Activated CD4-positive, alpha-beta T cell treated with anti-CD3 and anti-CD28 coated beads, Interleukin-2, amount 50 U/mL, for 48 hours (primary cell): ENCODE measurements around the gene LMOD1.
A peak's percentile ranks its signal among the peaks of the same experiment; 100 is the strongest.
"Not testable (repeated sequence)": the region's sequence is repeated elsewhere in the genome, so short reads cannot be mapped to it uniquely, and the experiment has no call there.

Experiments used
- DNase-seq, 2 experiments: peaks; one replicate each; pipeline ENCODE4 v3.0.0-alpha.2; 2020

Gene LMOD1

DNA sequence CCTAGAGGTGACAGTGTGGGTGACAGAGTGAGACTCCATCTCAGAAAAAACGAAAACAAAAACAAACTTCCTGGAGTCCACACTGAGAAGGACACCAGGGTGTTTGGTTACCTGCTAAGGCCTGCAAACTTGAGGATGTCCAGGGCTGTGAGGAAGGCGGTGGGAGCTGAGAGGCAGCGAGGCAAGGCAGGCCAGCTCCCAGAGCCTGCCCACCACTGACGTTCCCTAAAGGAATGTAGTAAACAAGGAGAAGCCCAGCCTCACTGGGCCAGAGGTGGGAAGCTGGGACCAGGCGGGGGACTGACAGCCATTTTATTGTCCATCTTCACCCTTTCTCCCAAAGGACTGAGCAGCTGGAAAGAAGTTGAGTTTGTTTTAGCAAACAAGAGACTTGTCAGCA is 33.5 kb downstream of the LMOD1 start:
- no peak for DNase-seq

DNA sequence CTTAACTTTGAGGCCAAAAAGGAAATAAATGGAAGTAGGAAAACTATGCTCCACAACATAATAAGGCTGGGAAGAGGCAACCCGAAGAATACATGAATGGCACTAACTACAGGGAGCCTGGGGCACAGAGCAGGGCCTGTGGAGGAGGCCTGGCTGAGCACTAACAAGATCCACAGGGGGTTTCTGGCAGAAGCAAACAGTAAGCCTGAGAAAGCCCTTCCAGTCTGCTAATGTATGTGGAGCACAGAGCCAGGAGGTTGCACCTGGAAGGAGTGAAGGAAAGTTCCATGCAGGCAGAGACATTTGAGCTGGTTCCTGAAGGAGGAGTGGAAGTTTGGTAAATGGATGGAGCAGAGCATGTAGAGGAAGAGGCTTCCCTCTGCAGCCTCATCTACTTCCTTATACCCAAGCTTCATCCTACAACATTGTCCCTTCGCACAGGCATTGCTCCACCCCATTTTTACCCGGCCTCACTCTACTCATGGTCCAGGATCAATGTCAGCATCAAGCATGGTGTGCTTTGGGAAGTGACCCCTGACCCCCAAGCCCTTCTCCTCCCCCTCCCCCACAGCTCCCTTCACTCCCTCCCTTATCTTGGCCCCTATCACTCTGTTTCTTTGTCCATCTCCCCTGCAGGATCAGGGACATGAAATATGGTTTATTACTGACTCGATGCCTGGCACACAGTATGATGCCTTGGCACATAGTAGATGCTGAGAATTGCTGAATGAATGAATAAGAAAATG is 34.3 kb downstream of the LMOD1 start:
- DNase-seq = no peak

DNA sequence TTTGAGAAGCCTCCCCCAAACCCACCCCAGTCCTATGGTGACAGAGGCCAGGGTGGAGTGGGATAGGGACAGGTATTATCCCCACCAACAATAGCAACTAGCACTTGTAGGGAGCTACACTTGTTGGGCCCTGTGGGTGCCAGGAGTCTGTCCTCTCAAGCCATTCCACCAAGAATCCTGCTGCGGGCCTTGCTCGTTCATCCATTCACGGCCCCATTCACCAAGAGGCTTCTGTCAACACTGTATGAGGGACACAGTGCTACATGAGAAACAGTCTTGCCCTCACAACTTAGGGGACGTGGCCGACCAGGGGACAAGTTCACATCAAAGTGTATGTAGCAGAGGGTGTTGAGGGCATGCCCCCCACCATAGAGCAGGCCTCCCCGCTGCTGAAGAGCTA is 38.7 kb downstream of the LMOD1 start:
- DNase-seq = no peak

DNA sequence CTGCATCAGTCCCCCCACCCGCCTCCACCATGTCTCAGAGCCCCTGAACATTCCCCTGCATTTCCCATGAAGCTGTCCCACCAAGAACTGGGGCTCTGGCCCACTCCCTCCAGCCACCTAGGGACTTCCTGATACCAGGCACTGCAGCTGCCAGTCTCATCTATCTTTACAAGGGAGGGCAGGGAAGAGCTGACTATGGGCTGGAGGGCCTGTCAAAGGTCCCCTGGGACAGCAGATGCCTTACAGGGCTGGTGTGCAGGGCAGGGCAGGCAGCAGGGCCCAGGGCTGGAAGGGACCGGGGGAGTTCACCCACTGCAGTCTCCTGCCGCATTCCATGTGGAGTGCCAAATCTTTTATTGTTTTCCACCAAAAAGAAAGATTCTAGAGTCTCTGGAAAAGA is 40.0 kb downstream of the LMOD1 start:
- DNase-seq = no peak

DNA sequence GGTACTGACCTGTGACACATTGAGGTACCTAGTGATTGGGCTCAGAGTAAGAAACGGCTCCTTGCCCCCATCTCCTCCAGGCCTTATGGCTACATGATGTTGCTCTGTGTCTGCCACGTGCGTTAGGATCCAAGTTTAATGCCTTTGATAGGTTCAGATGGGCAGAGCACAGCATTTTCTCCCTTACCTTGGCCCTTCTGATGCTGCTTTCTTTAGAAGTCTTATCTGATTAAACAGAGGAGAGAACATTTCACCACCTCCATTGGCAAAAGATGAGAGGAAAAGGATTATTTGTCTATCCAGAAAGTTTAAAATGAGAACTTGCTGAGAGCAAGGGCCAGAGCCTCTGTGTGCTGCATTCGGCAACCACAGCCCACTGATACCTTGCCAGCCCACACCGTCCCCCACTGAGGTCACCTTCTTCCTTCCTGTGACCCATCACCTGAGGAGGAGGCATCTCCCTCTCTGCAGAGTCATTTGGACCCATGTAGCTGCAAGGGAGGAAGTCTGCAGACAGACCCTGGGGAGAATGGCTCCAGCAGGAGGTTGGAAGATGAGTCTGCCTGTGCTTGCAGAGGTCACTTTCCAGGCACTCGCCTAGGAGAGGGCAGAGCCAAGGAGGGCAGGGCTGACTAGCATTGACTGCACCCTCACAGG is 41.0 kb downstream of the LMOD1 start:
- DNase-seq = no peak

DNA sequence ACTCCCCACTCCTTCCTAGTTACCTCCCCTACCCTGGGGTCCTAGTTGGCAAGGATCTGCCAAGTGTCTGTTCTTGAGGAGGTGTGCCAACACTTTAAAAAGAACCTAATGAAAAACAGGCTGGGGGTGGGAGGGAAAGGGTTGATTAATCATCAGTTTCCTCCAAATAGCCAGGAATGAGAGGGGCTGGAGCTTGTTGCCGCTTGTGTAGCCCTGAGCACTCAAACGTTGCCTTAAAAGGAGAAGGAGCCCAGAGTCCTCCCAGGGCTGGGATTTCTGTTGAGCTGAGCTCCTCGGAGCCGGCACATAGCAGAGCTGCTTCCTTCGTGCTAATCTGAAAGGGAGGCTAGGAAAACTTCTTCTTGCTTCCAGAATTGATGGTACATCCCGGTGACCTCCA is 41.8 kb downstream of the LMOD1 start:
- DNase-seq = no peak

DNA sequence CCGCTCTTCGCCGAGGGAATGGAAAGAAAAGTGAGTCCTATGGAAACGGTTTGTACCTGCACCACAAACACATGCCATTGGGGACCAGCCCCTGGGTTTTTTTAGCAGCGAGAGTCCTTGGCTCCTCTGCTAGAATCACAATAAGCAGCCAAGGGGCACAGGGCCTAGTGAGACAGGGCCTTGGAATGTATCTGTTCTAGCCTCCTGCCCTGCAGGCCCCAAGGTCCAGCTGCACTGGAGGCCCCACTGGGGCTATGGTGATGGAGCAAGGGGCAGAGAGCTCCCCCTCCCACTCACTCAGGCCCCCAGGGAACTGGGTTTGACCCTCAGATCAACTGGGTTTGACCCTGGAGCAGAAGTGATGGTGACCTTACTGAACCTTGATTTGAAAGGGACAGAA is 43.2 kb downstream of the LMOD1 start:
- no peak for DNase-seq

DNA sequence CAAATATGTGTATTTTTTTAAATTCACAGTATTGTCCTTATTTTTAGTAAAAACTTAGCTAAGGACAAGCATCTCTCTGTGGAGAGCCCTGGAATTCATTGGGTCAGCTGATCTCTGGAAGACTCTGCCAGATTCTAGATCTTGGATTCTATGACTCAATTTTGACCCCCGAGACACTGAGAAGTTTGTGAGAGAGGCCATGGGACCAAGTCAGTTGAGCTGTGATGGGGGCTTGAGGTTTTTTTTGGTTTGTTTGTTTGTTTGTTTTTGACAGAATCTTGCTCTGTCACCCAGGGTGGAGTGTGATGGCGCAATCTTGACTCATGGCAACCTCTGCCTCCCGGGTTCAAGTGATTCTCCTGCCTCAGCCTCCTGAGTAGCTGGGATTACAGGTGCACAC is 44.1 kb downstream of the LMOD1 start:
- DNase-seq = no peak

DNA sequence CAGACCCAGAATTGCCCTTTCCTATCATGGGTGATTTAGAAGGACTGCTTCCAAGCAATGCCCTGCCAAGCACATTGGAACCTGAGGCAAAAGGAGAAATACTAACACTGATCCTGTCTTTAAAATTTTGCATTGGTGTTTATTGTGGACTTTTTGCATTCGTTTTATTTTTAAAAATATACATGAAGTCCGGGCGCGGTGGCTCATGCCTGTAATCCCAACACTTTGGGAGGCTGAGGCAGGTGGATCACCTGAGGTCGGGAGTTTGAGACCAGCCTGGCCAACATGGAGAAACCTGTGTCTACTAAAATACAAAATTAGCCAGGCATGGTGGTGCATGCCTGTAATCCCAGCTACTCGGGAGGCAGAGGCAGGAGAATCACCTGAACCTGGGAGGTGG is 45.3 kb downstream of the LMOD1 start:
- DNase-seq = not testable (repeated sequence)

DNA sequence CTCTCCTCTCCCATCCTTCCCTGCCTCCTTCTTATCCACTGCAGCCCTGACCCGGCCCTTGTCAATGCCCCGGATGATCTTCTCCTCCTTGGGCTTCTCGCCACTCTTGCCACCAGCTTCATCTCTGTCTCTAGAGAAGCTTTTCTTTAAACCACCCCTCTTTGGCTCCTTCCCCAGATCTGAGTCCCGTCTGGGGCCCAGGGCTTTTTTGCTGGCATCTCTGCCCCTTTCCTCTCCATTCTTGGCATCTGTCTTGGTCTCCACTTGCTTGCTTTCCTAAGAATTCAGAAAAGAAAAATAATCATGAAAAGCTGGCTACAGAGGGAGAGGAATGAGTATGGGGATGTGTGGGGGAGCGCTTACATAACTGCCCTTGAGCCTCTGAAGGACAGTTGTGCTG is 45.9 kb downstream of the LMOD1 start:
- DNase-seq = no peak

DNA sequence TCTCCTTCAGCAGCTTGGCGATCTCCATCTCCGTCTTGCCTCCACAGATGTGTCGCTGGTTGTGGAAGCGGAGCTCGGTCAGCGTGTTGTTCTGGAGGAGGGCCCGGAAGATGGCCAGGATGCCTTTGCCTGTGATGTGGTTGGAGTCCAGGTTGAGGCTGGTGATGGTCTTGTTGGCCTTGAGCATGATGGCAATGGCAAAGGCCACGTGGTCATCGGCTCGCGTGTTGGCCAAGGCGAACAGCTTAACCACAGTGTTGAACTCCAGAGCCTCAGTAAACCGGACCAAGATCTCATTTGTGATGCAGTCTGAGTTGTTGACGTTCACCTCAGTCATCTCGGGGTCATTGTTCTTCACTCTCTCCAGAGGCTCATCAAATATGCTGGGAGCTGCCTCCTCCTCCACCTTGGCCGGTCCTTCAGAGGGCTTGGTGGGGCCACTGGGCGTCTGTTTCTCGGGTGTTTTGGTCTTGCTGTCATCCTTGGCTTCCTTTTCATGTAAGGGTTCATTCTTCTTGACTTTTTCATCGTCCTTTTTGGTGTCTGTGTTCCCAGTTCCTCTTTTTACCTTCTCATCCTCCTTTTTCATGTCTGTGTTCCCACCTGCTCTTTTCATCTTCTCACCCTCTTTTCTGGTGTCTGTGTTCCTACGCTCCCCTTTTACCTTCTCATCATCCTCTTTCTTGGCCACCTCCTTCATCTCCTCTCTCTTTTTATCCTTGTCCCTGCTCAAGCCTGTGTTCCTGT is 46.5 kb downstream of the LMOD1 start:
- no peak for DNase-seq

DNA sequence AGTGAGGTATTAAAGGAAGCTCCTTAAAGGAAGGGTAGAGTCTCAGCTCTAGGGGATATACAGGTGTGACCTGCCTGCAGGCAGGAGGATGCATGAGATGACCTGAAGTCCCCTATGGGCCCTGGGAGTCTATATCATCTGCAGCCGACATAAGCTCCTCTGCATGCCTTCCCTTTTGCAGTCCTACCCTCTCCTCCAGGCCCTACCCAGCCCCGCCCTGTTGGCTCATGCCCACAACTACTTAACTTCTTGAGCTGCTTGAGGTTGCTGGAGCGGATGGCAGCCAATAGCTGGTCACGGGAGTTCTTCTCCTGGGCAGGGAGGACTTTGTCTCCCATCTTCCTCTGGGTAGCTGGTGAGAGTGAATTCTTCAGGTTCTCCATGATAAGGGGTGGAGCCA is 47.4 kb downstream of the LMOD1 start:
- DNase-seq = no peak

DNA sequence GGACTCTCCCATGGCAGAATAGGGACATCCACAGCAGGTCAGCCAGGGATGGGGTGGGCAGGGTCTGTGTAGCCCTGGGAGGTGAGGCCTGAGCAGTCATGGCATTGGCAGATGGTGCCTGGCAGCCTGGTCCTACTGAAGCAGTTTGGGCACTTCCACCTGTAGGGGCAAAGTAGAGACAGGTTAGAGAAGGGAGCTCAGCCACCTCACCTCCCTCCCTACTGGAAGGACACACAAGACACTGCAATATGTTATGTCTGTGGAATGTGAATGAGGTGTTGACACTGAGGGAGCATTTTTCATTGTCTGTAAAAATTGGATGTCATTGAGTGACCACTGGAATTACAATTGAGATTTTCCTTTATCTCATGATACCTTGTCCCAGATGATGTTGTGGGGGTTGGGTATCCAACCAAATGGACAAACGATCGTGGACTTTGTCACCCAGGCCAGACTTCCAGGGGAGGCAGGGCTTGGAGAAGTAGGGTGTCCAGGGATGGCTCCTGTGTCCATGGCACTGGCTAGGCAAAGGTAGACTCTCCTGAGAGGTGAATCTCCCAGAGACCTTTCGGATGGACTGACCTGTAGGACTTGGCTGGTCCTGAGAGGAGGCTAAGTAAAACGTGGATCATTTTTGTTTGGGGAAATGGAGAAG is 48.0 kb downstream of the LMOD1 start:
- no peak for DNase-seq

DNA sequence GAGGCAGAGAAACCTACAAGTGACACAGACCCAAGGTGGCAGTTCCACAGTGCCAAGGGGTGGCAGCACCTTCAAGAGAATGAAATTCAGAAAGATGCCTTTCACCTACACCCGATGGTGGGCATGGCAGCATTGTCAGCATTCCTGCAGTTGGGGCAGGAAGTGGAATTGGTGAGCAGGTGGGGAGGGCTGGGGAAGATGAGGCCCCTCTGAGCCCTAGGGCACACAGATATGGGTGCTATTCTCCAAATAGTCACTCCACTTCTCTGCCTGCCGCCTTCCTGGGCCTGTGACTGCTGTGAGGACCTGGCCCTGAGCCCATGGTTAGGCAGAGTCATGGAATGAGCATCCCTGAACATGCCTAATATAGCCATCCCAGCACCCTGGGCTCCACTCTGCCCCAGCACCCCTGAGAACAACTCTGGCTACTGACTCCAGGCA is 49.4 kb downstream of the LMOD1 start:
- no peak for DNase-seq

DNA sequence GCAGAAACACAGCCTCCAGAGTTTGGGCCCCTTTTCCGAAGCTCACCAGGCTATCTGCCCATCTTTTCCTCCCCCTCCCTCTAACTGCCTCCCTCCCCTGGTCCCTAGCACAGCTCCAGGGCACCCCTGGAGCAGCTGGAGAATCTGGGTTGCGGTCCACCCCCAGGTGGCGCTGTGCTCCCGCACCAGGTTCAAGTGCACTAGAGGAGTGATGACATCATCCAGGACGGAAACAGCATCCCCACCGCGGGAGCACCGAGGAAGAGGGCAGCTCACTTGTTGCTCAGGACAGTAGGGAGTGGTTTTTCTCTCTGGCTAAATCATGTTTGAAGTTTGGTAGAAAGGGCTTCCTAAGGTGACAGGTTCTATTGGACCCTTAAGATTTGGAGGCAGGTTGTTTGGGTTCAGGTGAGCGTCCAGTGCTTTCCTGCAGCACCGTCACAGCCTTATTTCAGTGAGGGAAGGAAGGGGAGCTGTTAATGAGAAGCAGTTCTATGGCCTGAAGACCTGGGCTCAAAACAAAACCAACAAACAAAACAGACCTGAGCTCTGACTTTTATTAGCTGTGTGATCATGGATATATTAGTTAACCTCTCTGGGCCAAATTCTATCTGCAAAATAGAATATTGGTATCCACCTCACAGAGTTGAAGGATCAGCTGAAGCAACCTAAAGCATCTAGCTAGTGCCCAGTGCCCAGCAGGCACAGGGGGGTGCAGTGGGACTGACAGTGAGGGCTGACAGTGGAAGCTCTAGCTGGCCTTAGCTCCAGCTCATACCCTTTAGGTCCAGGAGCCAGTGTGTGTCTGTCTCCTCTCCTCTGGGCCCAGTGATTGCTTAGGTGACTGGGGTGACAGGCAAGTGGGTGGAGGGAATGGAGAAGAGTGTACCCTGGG is 50.2 kb downstream of the LMOD1 start:
- DNase-seq = peak; percentile 91 to 92

DNA sequence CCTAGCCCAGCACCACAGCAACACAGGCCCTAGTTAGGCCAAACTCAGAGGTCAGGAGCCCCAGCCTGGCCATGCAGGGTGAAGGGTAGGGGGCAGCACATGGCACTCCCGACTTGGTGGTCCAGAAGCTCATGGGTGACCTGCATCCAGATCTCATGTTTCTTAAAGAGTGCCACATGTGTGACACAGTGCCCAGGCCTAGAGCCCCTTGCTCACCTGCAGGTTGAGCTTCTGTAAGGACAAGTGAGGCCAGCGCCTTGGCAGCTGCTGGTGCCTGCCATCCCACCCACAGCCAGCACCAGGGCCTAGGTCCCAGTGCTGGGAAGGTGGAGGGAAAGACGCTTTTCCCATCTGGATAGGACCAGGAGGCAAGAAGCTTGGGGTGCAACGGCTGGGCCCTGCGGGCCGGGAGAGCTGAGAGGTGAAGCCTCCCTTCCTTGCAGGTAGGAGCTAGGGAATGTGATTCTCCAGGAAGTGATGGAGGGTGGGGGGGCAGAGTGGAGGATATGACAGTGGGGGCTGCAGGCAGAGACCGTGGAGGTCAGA is 51.2 kb downstream of the LMOD1 start:
- no peak for DNase-seq

DNA sequence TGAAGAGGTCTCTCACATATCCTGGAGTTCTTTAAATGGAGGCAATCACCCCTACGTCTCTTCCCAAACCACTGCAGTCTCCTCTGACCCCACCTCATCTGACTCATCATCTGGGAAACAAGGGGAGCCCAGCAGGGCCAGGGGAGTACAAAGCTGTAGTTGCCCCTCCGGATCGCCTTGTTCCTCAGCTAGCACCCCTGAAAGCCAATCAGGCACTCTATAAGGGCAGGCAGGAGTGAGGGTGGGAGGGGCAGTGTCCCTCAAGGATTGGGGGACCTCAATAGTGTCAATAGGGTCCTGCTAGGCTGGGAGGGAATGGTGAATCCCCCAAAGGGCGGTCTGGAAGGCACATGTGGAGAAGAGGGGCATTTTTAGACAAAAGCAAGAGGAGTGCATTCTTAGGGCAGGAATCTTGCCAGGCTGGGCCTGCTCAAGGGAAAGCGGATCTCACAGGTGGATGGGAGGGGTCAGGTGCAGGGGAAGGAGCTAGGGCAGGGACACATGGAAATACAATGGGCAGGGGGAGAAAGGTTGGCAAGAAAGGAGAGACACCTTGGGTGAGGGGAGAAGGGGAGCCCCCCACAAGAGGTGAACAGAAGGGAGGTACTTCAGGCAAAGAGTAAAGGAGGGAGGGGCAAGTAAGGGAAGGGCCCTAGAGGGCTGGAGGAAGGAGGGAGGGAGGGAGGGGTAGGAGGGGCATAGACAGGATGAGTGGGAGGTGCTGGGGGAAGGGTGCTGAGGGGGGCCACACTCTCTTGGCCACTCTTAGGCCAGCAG is 51.8 kb downstream of the LMOD1 start:
- DNase-seq = no peak

DNA sequence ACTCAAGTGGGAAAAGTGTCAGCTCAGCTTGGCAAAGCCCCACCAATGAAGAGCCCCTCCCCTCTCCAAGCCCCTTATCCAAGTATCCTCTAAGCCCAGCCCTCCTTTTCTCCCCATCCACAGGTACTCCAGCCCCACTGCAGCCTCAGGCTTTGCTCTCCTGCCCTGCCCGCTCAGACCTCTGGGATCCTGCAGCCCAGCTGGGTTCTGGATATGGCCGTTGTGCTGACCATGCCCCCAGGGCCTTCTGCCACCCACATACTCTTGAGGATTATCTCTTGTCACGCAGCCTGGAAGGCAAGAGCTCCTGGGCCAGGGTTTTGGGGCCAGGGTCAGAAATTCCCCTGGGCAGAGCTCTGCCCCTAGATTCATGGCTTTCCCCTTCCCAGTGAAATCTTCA is 52.9 kb downstream of the LMOD1 start:
- no peak for DNase-seq

DNA sequence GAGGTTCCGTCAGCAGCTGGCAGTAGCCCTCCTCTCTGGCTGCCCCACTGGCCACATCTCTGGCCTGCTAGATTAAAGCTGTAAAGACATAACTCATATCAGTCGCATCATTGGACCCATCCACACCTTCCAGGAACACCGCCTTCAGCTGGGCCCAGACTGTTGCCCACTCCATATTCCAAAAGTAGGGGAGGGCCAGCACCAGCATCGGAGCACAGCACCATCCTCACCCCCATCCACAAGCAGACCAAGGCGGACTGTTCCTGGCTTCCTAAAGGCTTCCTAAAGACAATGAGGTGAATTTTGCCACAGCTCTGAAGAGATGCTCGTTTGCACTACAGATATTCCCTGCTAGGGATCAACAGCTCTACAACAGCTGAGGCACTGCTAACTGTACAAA is 54.1 kb downstream of the LMOD1 start:
- DNase-seq = no peak

DNA sequence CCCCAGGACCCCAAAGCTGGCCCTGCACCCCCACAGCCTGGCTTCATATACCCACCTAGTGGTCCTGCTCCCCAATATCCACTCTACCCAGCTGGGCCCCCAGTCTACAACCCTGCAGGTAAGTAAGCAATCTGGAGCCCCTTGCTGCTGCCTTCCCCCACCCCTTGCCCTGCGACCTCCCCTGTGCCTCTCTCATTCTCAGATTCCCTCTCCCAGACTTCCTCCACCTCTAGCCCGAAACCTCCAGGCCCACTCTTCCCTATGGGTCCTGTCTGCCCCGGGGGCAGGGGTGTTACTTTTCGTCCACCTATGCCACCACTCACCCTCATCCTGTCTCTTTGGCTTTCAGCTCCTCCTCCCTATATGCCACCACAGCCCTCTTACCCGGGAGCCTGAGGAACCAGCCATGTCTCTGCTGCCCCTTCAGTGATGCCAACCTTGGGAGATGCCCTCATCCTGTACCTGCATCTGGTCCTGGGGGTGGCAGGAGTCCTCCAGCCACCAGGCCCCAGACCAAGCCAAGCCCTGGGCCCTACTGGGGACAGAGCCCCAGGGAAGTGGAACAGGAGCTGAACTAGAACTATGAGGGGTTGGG is 54.8 kb downstream of the LMOD1 start:
- no peak for DNase-seq
